Inflammatory macrophage treated with lipopolysaccharide for 1 hour (primary cell): ENCODE data around the gene PRMT7.

Experiments
- DNase-seq, 2 donors: peaks; one replicate each; pipeline ENCODE4 v3.0.0-alpha.2; 2020 to 2022

Gene PRMT7

GRCh38 chr16:68367030-68367429, 56.2 kb downstream of the PRMT7 start:
- peak; percentile 40 to 56 for DNase-seq

GRCh38 chr16:68367440-68367839, 56.6 kb downstream of the PRMT7 start:
- no peak for DNase-seq

GRCh38 chr16:68367891-68368290, 57.1 kb downstream of the PRMT7 start:
- DNase-seq = no peak

GRCh38 chr16:68368301-68368888, 57.6 kb downstream of the PRMT7 start:
- no peak for DNase-seq

- DNase-seq = no peak
These were observed 58.3 kb downstream of the PRMT7 start for GRCh38 chr16:68369168-68369567.

- DNase-seq = peak in 1 of 2 donors; percentile 9
These were observed 59.1 kb downstream of the PRMT7 start for GRCh38 chr16:68369697-68370580.

GRCh38 chr16:68370581-68371275, 59.9 kb downstream of the PRMT7 start:
- no peak for DNase-seq

- no peak for DNase-seq
These were observed 60.4 kb downstream of the PRMT7 start for GRCh38 chr16:68371276-68371651.

- no peak for DNase-seq
These were observed 61.0 kb downstream of the PRMT7 start for GRCh38 chr16:68371706-68372380.

- no peak for DNase-seq
These were observed 61.5 kb downstream of the PRMT7 start for GRCh38 chr16:68372381-68372720.

- no peak for DNase-seq
These were observed 62.0 kb downstream of the PRMT7 start for GRCh38 chr16:68372806-68373205.

GRCh38 chr16:68373528-68374245, 62.9 kb downstream of the PRMT7 start:
- DNase-seq = no peak

- no peak for DNase-seq
These were observed 63.5 kb downstream of the PRMT7 start for GRCh38 chr16:68374246-68374805.

GRCh38 chr16:68374961-68375660, 64.3 kb downstream of the PRMT7 start:
- DNase-seq = no peak

- no peak for DNase-seq
These were observed 65.2 kb downstream of the PRMT7 start for GRCh38 chr16:68375801-68376536.

GRCh38 chr16:68376590-68376989, 65.8 kb downstream of the PRMT7 start:
- DNase-seq = no peak

- DNase-seq = no peak
These were observed 66.4 kb downstream of the PRMT7 start for GRCh38 chr16:68377221-68377620.

GRCh38 chr16:68377667-68378393, 67.0 kb downstream of the PRMT7 start:
- DNase-seq = no peak

- DNase-seq = peak in 1 of 2 donors; percentile 37
These were observed 67.9 kb downstream of the PRMT7 start for GRCh38 chr16:68378436-68379415.
